Stomach smooth muscle (tissue), 2 donors: ENCODE results near the gene ADAMTS13.

Source experiments
- H3K27ac ChIP-seq: one replicate; pipeline ENCODE4 v1.7.0; 2013; ENCODE audit warnings: mild to moderate bottlenecking, low read length, inconsistent platforms
- H3K27me3 ChIP-seq, 2 donors: one replicate each; pipeline ENCODE4 v1.7.0; 2013; ENCODE audit warnings: low read length in 2 of 2; ENCODE audit not compliant: insufficient read depth in 2 of 2, control insufficient read depth in 1 of 2
- H3K36me3 ChIP-seq, 2 donors: one replicate each; pipeline ENCODE4 v1.7.0; 2013; ENCODE audit warnings: low read length in 2 of 2; ENCODE audit not compliant: control insufficient read depth in 2 of 2, insufficient read depth in 2 of 2
- H3K4me1 ChIP-seq: one replicate; pipeline ENCODE4 v1.7.0; 2013; ENCODE audit warnings: low read length; ENCODE audit not compliant: control insufficient read depth, insufficient read depth
- H3K4me3 ChIP-seq, 2 donors: one replicate each; pipeline ENCODE4 v1.7.0; 2013; ENCODE audit warnings: low read length in 2 of 2
- H3K9ac ChIP-seq, 2 donors: one replicate each; pipeline ENCODE4 v1.7.0; 2013; ENCODE audit warnings: low read length in 2 of 2, mild to moderate bottlenecking in 1 of 2
- H3K9me3 ChIP-seq, 2 donors: one replicate each; pipeline ENCODE4 v1.7.0; 2013; ENCODE audit warnings: low read length in 2 of 2; ENCODE audit not compliant: control insufficient read depth in 2 of 2
- donor health status: healthy.
- donor health status: Pancreatic carcinoma.

ADAMTS13 gene

GRCh38 chr9:133491656-133491925 is 69.4 kb downstream of the ADAMTS13 start:
- Histone ChIP-seq H3K27me3 (peaks cover 5 to 8% of the 10 kb centered on the region in 2 donors), H3K9ac (no peak overlapping the region), H3K9me3 (no peaks in the 10 kb centered on the region), H3K36me3 (no peaks in the 10 kb centered on the region), H3K27ac (no peak overlapping the region), H3K4me1 (peaks cover 3% of the 10 kb centered on the region), H3K4me3 (no peak overlapping the region)

GRCh38 chr9:133492061-133493021 is 70.2 kb downstream of the ADAMTS13 start:
- no peak overlapping the region for H3K9ac ChIP-seq
- no peaks in the 10 kb centered on the region for H3K36me3 ChIP-seq
- peaks cover 9% of the 10 kb centered on the region for H3K4me1 ChIP-seq
- no peaks in the 10 kb centered on the region for H3K9me3 ChIP-seq
- peaks cover 10 to 11% of the 10 kb centered on the region in 2 donors for H3K27me3 ChIP-seq
- H3K27ac ChIP-seq = no peak overlapping the region
- no peak overlapping the region for H3K4me3 ChIP-seq

- Histone ChIP-seq H3K4me1 (peaks cover 13% of the 10 kb centered on the region), H3K27me3 (peaks cover 10 to 17% of the 10 kb centered on the region in 2 donors), H3K9ac (no peak overlapping the region), H3K4me3 (no peak overlapping the region), H3K27ac (no peak overlapping the region), H3K36me3 (no peaks in the 10 kb centered on the region), H3K9me3 (no peaks in the 10 kb centered on the region)
These were observed 71.3 kb downstream of the ADAMTS13 start for GRCh38 chr9:133493428-133493827.

- Histone ChIP-seq H3K4me1 (peaks cover 17% of the 10 kb centered on the region), H3K9me3 (no peaks in the 10 kb centered on the region), H3K36me3 (no peaks in the 10 kb centered on the region), H3K4me3 (no peak overlapping the region), H3K27ac (no peak overlapping the region), H3K9ac (no peak overlapping the region), H3K27me3 (peaks cover 10 to 20% of the 10 kb centered on the region in 2 donors)
These were observed 71.8 kb downstream of the ADAMTS13 start for GRCh38 chr9:133493845-133494540.

GRCh38 chr9:133494636-133495326 is 72.6 kb downstream of the ADAMTS13 start:
- Histone ChIP-seq H3K27ac (no peak overlapping the region), H3K9me3 (no peaks in the 10 kb centered on the region), H3K36me3 (no peaks in the 10 kb centered on the region), H3K4me3 (no peak overlapping the region), H3K9ac (no peak overlapping the region), H3K4me1 (peaks cover 20% of the 10 kb centered on the region), H3K27me3 (peaks cover 10 to 20% of the 10 kb centered on the region in 2 donors)

GRCh38 chr9:133495327-133496293 is 73.4 kb downstream of the ADAMTS13 start:
- H3K4me1 ChIP-seq = peaks cover 20% of the 10 kb centered on the region
- no peak overlapping the region for H3K27ac ChIP-seq
- H3K27me3 ChIP-seq = peaks cover 6 to 20% of the 10 kb centered on the region in 2 donors

GRCh38 chr9:133496861-133497842 is 75.0 kb downstream of the ADAMTS13 start:
- H3K4me3 ChIP-seq = no peak overlapping the region
- no peaks in the 10 kb centered on the region for H3K36me3 ChIP-seq
- H3K27ac ChIP-seq = no peak overlapping the region
- H3K9ac ChIP-seq = no peak overlapping the region
- H3K27me3 ChIP-seq = peaks cover 6 to 20% of the 10 kb centered on the region in 2 donors
- H3K4me1 ChIP-seq = peaks cover 20% of the 10 kb centered on the region
- peaks cover 0 to 8% of the 10 kb centered on the region in 2 donors for H3K9me3 ChIP-seq

More at GRCh38 chr9:133495327-133496293, 73.4 kb downstream of the ADAMTS13 start:
- Histone ChIP-seq H3K4me3 (no peak overlapping the region), H3K9ac (no peak overlapping the region), H3K9me3 (no peaks in the 10 kb centered on the region), H3K36me3 (no peaks in the 10 kb centered on the region)

GRCh38 chr9:133499132-133499891 is 77.1 kb downstream of the ADAMTS13 start:
- Histone ChIP-seq H3K27ac (no peak overlapping the region), H3K27me3 (peaks cover 6 to 20% of the 10 kb centered on the region in 2 donors), H3K36me3 (no peaks in the 10 kb centered on the region), H3K4me3 (no peak overlapping the region), H3K9ac (no peak overlapping the region), H3K4me1 (peaks cover 20% of the 10 kb centered on the region), H3K9me3 (peaks cover 0 to 8% of the 10 kb centered on the region in 2 donors)

- Histone ChIP-seq H3K27me3 (peaks cover 6 to 20% of the 10 kb centered on the region in 2 donors), H3K36me3 (no peaks in the 10 kb centered on the region), H3K9ac (no peak overlapping the region), H3K4me1 (peaks cover 20% of the 10 kb centered on the region), H3K4me3 (no peak overlapping the region), H3K27ac (no peak overlapping the region), H3K9me3 (peaks cover 0 to 8% of the 10 kb centered on the region in 2 donors)
These were observed 77.7 kb downstream of the ADAMTS13 start for GRCh38 chr9:133499892-133500270.
